Measurements from ENCODE around the gene ARFIP2.

DNA sequence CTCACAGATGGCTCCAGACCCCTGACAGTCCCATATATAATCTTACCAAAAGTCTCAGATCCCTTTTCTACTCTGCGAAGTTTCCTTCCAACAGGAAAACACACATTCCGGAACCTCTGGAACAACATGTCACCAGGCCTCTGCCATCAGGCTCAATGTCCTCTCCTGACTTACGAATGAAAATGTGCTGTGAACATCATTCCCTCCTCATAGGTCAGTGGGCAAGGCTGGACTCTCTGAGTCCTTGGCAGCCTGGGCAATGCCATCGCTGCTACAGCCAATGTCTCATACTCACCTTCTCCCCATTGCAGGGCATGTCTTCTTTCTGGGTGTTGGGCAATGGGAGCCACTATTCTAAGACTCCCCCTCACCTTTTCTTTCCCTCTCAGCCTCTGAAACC lies 38.7 kb downstream of the ARFIP2 start:
- TF ChIP-seq POLR2A (IDR thresholded peaks at IDR 0.05; ENCODE audit: low read depth, low read length): no peak
- TF ChIP-seq TAF1 (IDR thresholded peaks at IDR 0.05; ENCODE audit: low read depth, low read length): no peak
- TF ChIP-seq SPI1 (IDR thresholded peaks at IDR 0.05; ENCODE audit: low read depth, low read length): no peak
- TF ChIP-seq POLR2AphosphoS5 (IDR thresholded peaks at IDR 0.05; ENCODE audit: low read depth, low read length): no peak
